ENCODE data around the gene PHB1. TPM values are rescaled to one million over a fixed set of nuclear protein-coding genes. Genes with fewer than 3 reads are reported as not detected.
A peak's percentile ranks its signal among the peaks of the same experiment; 100 is the strongest.
"Not testable (repeated sequence)": the region's sequence is repeated elsewhere in the genome, so short reads cannot be mapped to it uniquely, and the experiment has no call there.

The PHB1 gene
- total RNA-seq, 1 donor from 2014 or later: 153 TPM

GRCh38 chr17:49439673-49440571 is 25.2 kb upstream of the PHB1 start:
- DNase-seq (ENCODE audit: low read depth): peak; percentile 94

DNA sequence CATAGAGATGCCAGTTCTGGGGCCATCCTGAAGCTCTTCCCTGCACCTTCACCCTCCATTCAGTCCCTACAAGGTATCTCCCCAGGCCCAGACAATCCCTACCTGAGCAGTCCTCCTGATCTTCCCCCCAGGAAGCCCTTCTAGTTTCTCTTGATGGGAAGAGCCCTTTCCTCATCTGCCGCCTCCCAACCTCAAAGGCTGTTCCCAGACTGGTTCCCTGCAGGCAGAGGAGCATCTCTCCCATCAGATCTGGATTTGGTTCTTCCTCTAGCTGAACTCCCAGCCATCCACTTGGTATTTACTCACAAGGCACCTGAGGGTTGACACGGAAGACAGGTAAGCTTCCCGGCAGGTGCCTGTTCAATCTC is 24.6 kb upstream of the PHB1 start:
- DNase-seq (ENCODE audit: low read depth): peak; percentile 19

GRCh38 chr17:49438436-49439278 is 24.0 kb upstream of the PHB1 start:
- DNase-seq (ENCODE audit: low read depth): peak; percentile 74

DNA sequence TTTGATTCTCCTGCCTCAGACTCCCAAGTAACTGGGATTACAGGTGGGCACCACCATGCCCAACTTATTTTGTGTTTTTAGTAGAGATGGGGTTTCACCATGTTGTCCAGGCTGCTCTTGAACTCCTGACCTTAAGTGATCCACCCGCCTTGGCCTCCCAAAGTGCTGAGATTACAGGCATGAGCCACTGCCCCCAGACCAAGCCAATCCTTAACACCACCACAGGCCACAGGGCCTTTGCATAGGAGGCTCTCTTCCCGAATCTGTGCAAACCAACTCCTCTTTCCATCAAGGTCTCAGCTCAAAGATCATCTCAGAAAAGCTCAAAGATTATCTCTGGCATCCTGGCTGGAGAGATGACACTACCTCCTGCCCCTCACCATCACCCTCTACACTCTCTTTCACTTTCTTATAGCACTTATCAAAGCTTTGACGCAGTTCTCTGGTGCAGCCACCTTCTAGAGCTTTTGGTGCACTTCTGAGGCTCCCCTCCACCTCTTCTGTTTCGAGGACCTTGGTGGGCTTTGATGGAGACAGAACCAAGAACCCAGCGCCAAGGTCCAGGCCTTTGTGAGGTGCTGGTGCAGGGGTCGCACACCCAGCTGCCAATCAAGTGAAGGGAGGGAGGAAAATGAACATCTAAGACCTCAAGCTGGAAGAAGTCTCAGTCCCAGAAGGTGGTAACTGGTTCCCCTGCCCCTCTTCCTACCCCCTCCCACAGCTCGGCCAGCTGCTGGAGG is 23.2 kb upstream of the PHB1 start:
- no peak for DNase-seq (ENCODE audit: low read depth)

DNA sequence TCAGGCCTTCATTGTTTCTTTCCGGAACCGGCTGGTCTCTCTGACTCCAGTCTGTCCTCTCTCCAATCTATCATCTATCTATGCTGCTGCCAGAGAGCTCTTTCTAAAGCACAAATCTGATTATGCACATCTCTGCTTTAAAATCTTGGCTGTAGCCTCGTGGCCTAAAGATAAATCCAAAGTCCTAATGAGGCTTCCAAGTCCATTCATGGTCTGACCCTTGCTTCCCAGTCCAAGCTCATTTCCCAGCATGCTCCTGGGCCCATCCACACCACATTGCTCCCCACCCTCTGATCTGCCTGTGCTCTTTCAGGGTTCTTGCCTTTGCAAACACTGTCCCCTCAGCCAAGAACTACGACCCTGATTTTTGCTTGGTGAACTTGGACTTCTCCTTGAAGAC is 21.5 kb upstream of the PHB1 start:
- DNase-seq (ENCODE audit: low read depth): no peak

DNA sequence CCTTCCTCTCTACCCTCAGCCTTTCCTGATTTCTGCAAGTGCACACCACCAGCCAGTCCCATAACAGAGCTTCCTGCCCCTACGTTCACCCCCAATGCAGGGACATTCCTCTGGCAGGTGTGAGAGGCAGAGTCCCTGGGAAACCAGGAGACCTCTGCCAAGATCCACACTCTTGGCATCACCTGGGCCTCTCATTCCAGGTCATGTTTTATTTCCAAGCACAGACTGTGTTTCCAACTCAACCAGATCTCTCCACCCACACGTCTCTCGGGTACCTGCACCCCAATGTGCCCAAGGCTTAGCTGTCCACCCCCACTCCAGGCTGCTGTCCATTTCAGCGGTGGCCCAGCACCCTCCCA is 21.0 kb upstream of the PHB1 start:
- no peak for DNase-seq (ENCODE audit: low read depth)

DNA sequence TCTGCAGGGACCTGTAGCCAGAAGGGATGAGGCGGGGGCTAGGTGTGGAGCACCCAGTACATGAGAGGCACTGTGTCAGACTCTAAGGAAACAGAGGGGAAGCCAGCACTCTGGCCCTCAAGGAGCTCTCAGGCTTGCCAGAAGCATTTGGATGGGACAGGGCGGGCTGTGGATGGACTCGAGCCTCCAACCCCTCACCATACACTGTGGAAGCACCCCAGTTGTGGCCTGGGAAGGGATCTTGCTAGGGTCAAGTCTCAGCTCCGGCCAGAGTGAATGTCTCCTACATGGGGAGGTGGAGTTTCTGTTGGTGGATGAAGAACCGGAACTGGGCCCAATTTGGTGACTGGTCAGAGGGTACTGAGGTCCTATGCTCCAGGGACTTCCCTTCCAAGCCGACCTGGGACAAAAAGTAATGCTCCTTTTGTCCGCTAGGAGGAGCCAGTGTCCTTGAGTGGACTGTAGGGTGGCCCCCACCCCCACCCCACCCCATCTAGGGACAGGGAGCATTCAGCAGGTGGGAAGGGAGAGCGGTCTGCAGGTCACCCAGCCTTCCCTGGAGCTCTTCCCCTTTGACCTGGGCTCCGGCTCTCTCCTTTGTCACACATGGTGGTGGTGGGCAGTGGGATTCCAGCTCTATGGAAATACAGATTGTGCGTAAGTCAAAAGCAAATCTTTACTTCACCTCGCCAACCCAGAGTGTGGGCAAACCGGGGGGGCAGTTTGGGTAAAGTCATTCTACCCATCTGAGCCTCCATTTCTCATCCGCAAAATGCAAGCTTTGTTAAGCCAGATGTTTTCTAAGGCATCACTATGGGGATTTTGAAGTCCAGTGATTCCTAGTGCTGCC is 20.4 kb upstream of the PHB1 start:
- DNase-seq (ENCODE audit: low read depth): peak; percentile 75

- DNase-seq (ENCODE audit: low read depth): no peak
Observed at GRCh38 chr17:49433000-49433694, 18.5 kb upstream of the PHB1 start.

DNA sequence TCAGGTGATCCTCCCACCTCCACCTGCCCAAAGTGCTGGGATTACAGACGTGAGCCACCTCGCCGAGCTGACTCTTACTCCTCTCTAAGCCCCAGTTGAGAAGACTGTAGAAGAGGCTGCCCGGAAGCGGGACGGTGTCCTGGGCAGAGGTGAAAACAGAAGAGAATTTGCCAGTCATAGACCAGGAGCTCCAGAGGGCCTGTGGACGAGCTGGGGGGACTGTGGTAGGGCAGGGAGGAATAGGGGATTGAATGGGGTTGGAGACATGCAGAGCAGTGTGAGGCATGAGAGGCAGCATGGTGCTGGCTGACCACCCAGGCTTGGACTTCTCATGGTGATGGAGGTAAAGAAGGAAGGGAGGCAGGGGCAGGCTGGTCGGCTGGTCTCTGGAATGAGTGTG is 17.1 kb upstream of the PHB1 start:
- DNase-seq (ENCODE audit: low read depth): no peak

- DNase-seq (ENCODE audit: low read depth): no peak
Observed at GRCh38 chr17:49425004-49425286, 10.3 kb upstream of the PHB1 start.

DNA sequence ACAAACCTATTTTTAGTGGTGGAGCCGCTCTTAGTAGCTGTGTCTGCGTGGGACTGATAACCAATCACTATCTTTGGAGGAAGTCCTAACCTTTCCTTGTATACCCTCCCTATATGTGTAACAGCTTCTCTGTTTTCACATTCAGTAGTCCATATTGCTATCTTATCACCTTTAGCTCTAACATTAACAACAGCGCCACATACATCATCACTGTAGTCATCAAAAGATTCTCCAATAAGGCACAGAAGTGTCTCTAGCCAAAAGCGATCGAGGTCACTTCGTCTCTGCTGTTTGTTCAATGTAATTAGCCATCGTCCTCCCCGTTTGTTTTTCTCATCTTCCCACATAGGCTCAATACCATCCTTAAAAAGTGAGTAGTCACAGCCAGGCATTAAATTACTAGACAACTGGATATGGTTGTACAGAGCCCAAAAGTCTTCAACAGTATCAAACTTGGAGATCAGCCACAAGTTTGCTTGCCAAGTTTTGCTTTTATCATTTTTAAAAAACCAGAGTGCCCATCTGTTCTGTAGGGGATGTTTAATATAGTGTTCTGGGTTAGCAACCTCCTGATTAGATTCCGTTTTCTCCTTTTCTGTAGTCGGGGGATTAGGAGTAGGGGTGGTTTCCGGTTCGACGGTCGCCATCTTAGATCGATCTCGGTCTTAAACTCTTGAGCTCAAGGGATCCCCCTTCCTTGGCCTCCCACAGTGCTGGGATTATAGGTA is 9.8 kb upstream of the PHB1 start:
- DNase-seq (ENCODE audit: low read depth): not testable (repeated sequence)

DNA sequence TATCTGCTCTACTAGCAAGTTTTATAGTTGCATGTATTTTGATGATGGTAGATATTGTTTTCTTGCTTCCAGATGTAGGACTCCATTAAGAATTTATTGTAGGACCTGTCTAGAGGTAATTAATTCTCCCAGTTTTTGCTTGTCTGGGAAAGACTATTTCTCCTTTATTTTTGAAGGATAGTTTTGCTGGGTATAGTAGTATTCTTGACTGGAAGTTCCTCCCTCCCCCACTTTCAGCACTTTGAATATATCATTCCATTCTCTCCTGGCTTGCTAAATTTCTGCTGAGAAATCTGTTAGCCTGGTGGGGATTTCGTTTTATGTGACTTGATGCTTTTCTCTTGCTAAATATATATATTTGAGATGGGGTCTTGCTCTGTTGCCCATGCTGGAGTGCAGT is 8.0 kb upstream of the PHB1 start:
- DNase-seq (ENCODE audit: low read depth): no peak

DNA sequence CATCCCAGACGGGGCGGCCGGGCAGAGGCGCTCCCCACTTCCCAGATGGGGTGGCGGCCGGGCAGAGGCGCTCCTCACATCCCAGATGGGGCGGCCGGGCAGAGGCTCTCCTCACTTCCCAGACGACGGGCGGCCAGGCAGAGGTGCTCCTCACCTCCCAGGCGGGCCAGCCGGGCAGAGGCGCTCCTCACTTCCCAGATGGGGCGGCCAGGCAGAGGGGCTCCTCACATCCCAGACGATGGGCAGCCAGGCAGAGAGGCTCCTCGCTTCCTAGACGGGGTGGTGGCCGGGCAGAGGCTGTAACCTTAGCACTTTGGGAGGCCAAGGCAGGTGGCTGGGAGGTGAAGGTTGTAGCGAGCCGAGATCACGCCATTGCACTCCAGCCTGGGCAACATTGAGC is 5.1 kb upstream of the PHB1 start:
- not testable (repeated sequence) for DNase-seq (ENCODE audit: low read depth)

DNA sequence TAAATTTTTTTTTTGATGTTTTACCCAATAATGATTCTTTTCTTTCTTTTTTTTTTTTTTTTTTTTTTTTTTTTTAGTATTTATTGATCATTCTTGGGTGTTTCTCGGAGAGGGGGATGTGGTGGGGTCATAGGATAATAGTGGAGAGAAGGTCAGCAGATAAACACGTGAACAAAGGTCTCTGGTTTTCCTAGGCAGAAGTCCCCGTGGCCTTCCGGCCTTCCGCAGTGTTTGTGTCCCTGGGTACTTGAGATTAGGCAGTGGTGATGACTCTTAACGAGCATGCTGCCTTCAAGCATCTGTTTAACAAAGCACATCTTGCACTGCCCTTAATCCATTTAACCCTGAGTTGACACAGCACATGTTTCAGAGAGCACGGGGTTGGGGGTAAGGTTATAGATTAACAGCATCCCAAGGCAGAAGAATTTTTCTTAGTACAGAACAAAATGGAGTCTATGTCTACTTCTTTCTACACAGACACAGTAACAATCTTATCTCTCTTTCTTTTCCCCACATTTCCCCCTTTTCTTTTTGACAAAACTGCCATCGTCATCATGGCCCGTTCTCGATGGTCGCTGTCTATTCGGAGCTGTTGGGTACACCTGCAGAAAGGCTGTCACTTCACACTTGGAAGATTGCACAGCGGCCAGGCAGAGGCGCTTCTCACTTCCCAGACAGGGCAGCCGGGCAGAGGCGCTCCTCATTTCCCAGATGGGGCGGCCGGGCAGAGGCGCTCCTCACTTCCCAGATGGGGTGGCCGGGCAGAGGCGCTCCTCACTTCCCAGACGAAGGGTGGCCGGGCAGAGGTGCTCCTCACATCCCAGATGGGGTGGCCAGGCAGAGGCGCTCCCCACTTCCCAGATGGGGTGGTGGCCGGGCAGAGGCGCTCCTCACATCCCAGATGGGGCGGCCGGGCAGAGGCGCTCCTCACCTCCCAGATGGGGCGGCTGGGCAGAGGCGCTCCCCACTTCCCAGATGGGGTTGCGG is 4.4 kb upstream of the PHB1 start:
- not testable (repeated sequence) for DNase-seq (ENCODE audit: low read depth)

DNA sequence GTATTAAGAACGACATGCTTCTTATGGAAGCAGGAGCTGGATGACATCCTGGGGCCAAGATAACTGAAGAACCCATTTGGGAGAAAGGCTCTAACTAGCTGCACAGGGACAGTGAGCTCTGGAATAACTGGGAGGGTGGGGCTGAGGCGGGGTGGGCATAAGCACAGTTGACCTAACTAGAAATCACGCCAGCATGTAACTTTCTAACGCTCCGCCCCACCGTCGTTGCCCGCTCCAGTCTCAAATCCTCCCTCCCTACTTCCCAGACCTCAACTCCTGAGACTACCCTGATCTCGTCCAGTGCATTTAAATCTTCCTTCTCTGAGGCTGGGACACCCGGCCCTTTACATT is 436 bp downstream of the PHB1 start:
- DNase-seq (ENCODE audit: low read depth): no peak

DNA sequence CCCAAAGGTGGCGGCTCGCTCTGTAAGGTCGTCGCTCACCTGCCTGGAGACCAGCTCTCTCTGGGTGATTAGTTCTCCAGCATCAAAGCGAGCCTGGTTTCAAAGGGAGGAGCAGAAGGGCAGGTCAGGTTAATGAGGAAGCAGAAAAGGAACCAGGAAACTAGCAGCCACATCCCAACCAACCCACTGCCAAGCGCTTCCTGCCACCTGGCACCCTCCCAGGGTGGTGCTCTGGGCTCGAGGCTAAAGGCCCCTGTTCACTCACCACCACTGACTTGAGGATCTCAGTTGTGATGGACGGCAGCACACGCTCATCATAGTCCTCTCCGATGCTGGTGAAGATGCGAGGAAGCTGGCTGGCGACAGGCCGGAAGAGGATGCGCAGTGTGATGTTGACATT is 5.6 kb downstream of the PHB1 start:
- DNase-seq (ENCODE audit: low read depth): no peak

DNA sequence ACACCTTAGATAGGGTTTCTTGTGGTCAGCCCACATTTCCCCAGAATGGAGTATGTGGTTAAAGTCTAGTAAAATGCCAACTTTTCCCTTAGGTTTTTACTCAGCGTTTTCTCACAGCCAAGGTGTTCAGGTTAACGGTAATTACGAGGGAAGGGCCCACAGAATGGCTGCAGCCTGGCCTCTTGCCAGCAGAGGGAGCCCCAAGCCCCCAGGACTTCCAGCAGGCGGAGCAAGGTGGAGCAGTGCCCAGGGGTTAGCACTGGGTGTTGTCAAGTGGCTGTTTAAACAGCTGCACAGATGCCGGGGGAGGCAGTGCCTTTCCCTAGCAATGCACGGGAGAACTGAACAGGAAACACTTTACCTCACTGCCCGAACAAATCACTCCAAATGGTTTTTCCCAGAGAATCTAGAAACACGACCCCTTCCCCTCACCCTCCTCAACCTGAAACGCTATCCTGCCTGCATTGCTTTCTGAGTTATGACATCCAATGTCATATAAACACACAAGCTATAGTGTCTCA is 6.6 kb downstream of the PHB1 start:
- peak; percentile 68 for DNase-seq (ENCODE audit: low read depth)

GRCh38 chr17:49407086-49407485 is 7.6 kb downstream of the PHB1 start:
- no peak for DNase-seq (ENCODE audit: low read depth)
